Measurements from ENCODE around the gene CTDSPL. TPM values are rescaled to one million over a fixed set of nuclear protein-coding genes. Genes with fewer than 3 reads are reported as not detected.

The CTDSPL gene
- total RNA-seq, 1 experiment from 2014 or later: 34.4 TPM

DNA sequence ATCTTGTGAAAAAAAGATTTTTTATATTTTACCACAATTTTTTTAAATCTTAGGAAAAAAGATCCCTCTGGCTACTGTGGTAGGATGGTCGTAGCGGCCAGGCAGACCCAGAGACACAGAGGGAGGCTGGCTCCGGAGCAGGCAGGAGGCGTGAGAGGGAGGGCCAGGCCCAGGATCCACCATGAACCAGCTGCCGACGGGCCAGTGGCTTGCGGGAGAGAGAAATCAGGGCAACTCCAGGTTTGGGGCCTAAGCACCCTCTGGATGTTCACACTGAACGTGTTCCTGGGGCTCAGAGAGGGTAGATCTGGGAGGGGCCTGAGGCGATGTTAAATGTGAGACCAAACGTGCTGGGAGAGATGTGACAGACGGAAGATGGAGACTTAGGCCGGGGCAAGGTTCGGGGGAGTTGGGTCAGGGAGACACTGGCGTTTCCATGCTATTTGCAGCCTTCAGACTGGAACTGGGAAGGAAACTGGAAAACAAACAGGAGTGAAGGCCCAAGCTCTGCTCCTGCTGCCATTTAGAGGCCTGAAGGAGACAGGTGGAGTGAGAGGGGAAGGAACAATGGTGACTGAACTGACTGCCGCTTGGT, 127.3 kb downstream of the CTDSPL start:
- Histone ChIP-seq H3K79me2 (ENCODE audit: insufficient read depth, low read length) (no peaks in the 10 kb centered on the region), H3K27me3 (ENCODE audit: insufficient read depth, low read length) (no peaks in the 10 kb centered on the region), H3K4me1 (ENCODE audit: control insufficient read depth in 1 of 2, insufficient read depth in 2 of 2, low read length in 2 of 2) (peaks cover 10 to 30% of the 10 kb centered on the region in 2 experiments; a peak in 3 of 4 replicates), H2AFZ (ENCODE audit: low read depth, low read length, poor library complexity, severe bottlenecking) (no peak overlapping the region), H3K27ac (ENCODE audit: low read depth, low read length) (no peak overlapping the region), H3K9ac (ENCODE audit: low read length) (no peak overlapping the region), H3K9me3 (ENCODE audit: control insufficient read depth in 1 of 2, insufficient read depth in 1 of 2, low read depth in 1 of 2, low read length in 2 of 2) (no peaks in the 10 kb centered on the region), H4K20me1 (ENCODE audit: insufficient read depth) (no peaks in the 10 kb centered on the region), H3K9me2 (ENCODE audit: insufficient read depth) (no peaks in the 10 kb centered on the region), H3K4me3 (replicated peaks in 1 of 2; ENCODE audit: low read depth in 1 of 2, low read length in 2 of 2) (no peak overlapping the region), H3K36me3 (ENCODE audit: control insufficient read depth in 1 of 2, insufficient read depth in 2 of 2, low read length in 2 of 2) (no peaks in the 10 kb centered on the region), H3K4me2 (ENCODE audit: low read length) (no peak overlapping the region)
- intact Hi-C loops (cut with micrococcal nuclease): no loop called here
- ChIA-PET CTCF (interaction anchor here (1.0 kb wide), 1 partner anchor 134 kb away, joined by 3 read pairs; no protein-coding TSS in a partner anchor), POLR2A (no interaction called here), RAD21 (ENCODE audit: low non-redundant PET in 1 of 2, low total read pairs in 2 of 2, uncharacterized antibody in 2 of 2, unreplicated experiment in 2 of 2) (no interaction called here)
- no peak for DNase-seq (ENCODE audit: low read depth, low spot score)
- ATAC-seq: no peak
- TF ChIP-seq CEBPB (IDR thresholded peaks at IDR 0.05; ENCODE audit: low read depth): no peak
- TF ChIP-seq SRF (IDR thresholded peaks at IDR 0.05; ENCODE audit: low read depth): no peak
- no peak for TF ChIP-seq RAD21 (IDR thresholded peaks at IDR 0.05; ENCODE audit: low read depth)
- TF ChIP-seq, protein P1, sequence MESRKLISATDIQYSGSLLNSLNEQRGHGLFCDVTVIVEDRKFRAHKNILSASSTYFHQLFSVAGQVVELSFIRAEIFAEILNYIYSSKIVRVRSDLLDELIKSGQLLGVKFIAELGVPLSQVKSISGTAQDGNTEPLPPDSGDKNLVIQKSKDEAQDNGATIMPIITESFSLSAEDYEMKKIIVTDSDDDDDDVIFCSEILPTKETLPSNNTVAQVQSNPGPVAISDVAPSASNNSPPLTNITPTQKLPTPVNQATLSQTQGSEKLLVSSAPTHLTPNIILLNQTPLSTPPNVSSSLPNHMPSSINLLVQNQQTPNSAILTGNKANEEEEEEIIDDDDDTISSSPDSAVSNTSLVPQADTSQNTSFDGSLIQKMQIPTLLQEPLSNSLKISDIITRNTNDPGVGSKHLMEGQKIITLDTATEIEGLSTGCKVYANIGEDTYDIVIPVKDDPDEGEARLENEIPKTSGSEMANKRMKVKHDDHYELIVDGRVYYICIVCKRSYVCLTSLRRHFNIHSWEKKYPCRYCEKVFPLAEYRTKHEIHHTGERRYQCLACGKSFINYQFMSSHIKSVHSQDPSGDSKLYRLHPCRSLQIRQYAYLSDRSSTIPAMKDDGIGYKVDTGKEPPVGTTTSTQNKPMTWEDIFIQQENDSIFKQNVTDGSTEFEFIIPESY (IDR thresholded peaks at IDR 0.05; ENCODE audit: extremely low read depth, insufficient replicate concordance, low read length): no peak
- TF ChIP-seq TCF7L2 (IDR thresholded peaks at IDR 0.05; ENCODE audit: borderline replicate concordance, extremely low read depth, insufficient read depth, insufficient read length): no peak
- TF ChIP-seq ZNF274 (IDR thresholded peaks at IDR 0.05; ENCODE audit: low read depth, low read length): no peak
- TF ChIP-seq, protein P2, sequence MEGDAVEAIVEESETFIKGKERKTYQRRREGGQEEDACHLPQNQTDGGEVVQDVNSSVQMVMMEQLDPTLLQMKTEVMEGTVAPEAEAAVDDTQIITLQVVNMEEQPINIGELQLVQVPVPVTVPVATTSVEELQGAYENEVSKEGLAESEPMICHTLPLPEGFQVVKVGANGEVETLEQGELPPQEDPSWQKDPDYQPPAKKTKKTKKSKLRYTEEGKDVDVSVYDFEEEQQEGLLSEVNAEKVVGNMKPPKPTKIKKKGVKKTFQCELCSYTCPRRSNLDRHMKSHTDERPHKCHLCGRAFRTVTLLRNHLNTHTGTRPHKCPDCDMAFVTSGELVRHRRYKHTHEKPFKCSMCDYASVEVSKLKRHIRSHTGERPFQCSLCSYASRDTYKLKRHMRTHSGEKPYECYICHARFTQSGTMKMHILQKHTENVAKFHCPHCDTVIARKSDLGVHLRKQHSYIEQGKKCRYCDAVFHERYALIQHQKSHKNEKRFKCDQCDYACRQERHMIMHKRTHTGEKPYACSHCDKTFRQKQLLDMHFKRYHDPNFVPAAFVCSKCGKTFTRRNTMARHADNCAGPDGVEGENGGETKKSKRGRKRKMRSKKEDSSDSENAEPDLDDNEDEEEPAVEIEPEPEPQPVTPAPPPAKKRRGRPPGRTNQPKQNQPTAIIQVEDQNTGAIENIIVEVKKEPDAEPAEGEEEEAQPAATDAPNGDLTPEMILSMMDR (IDR thresholded peaks at IDR 0.05 in 2 of 3, conservative IDR thresholded peaks at IDR 0.05 in 1 of 3; ENCODE audit: borderline replicate concordance in 1 of 3, insufficient read depth in 1 of 3, low read depth in 2 of 3, low read length in 2 of 3): no peak
- TF ChIP-seq JUND (IDR thresholded peaks at IDR 0.05): no peak
- no peak for TF ChIP-seq YY1 (IDR thresholded peaks at IDR 0.05; ENCODE audit: extremely low read depth, insufficient replicate concordance, low read depth, low read length)
- no peak for TF ChIP-seq ELF1 (IDR thresholded peaks at IDR 0.05; ENCODE audit: borderline replicate concordance, low read depth)
- BruUV-seq (replicated peaks): no TSS peak

Measured in HCT116 (cell line).